Immature natural killer cell (primary cell): ENCODE measurements around the gene BRF1. TPM values are rescaled to one million over a fixed set of nuclear protein-coding genes. Genes with fewer than 3 reads are reported as not detected.

Experiments
- DNase-seq, 3 donors: peaks; one replicate each; pipeline ENCODE4 v3.0.0; 2022; ENCODE audit warnings: mixed read lengths in 1 of 3
- H3K27ac Mint-ChIP-seq, 6 donors: one replicate each; pipeline ENCODE4 v1.8.0; 2020; ENCODE audit warnings: mixed read lengths in 6 of 6, mild to moderate bottlenecking in 5 of 6, inconsistent platforms in 4 of 6, moderate library complexity in 3 of 6
- H3K27me3 Mint-ChIP-seq, 3 donors: one replicate each; pipeline ENCODE4 v1.8.0; 2020 to 2021; ENCODE audit warnings: low read depth in 3 of 3, mild to moderate bottlenecking in 3 of 3, mixed read lengths in 3 of 3, moderate library complexity in 3 of 3, inconsistent platforms in 1 of 3
- H3K36me3 Mint-ChIP-seq, 3 donors: one replicate each; pipeline ENCODE4 v1.8.0; 2020; ENCODE audit warnings: mixed read lengths in 3 of 3, inconsistent platforms in 2 of 3, mild to moderate bottlenecking in 2 of 3
- H3K4me1 Mint-ChIP-seq, 2 donors: one replicate each; pipeline ENCODE4 v1.8.0; 2020; ENCODE audit warnings: inconsistent platforms in 2 of 2, mild to moderate bottlenecking in 2 of 2, mixed read lengths in 2 of 2, moderate library complexity in 1 of 2
- H3K4me3 Mint-ChIP-seq, 5 donors: one replicate each; pipeline ENCODE4 v1.8.0; 2020; ENCODE audit warnings: mild to moderate bottlenecking in 5 of 5, mixed read lengths in 5 of 5, inconsistent platforms in 3 of 5, moderate library complexity in 3 of 5
- H3K9me3 Mint-ChIP-seq, 6 donors: one replicate each; pipeline ENCODE4 v1.8.0; 2020; ENCODE audit warnings: mild to moderate bottlenecking in 6 of 6, mixed read lengths in 6 of 6, inconsistent platforms in 4 of 6, moderate library complexity in 3 of 6
- polyA plus RNA-seq, 3 donors: library from polyadenylated mRNA; unstranded; fragments of 300-500 nt; fragmentation: Illumina TruSeq; gene quantifications; one replicate each; pipeline ENCODE4 v1.2.3, GENCODE V29; 2021

The BRF1 gene
- polyA plus RNA-seq, 3 donors from 2014 or later: 2.9 to 11.0 (median 8.0) TPM

DNA sequence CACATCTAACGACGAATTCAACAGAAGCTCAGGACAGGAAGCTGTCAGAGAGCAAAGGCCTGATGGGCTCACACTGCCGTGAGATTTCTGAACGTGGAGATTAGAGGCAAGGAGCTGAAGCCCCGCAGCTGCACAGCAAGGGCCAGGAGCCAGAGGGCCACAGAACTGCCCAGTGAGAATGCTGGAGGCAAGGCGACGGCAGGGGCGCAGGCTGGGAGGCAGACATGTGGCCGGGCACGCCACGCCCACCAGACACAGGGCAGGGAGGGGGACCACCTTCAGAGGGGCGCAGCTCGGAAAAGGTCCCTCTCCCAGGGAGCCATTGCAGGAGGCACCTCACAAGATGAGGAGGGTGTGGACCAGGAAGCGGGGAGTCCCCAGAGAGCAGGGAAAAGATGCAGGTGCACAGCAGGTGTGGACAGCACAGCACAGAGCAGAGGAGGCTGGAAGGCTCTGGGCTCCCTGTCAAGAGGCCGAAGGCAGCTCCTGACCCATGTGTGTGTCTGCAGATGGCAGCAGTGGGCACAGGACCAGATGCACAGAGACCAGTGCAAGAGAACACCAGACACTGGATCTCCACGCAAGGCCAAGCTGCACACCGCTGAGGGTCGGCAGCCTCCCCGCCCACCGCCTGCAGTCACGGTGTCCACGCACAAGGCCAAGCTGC lies 29.4 kb downstream of the BRF1 start:
- DNase-seq: no peak
- H3K4me3 Mint-ChIP-seq: no peak overlapping the region
- H3K9me3 Mint-ChIP-seq: no peaks in the 10 kb centered on the region
- H3K27me3 Mint-ChIP-seq: peaks cover 0 to 12% (median 2%) of the 10 kb centered on the region in 3 donors
- peaks cover 0 to 4% (median 0%) of the 10 kb centered on the region in 3 donors for H3K36me3 Mint-ChIP-seq
- H3K4me1 Mint-ChIP-seq: peaks cover 12 to 21% of the 10 kb centered on the region in 2 donors
- H3K27ac Mint-ChIP-seq: peak overlapping the region in 5 of 6 donors; percentile 14 to 71 (median 22)

DNA sequence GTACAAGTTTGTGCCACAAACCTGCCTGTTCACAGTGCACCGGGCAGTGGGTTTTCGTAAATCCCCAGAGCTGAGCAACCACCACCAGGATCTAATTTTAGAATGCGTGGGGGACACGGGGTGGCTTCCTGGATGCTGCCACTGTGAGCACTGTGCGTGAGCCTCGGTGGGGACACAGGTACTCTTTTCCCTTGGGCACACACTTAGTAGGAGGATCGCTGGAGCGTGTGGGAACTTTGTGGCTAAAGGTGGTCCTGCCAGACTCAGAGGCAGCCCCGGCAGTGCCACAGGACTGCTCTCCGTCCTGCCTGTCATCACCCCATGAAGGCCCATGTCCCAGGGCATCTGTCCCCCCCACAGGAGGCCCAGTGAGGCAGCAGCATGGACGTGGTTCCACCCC lies 31.4 kb downstream of the BRF1 start:
- Mint-ChIP-seq H3K4me3 (no peak overlapping the region), H3K36me3 (peaks cover 0 to 4% (median 0%) of the 10 kb centered on the region in 3 donors), H3K27me3 (peaks cover 0 to 9% (median 2%) of the 10 kb centered on the region in 3 donors), H3K27ac (no peak overlapping the region), H3K9me3 (no peaks in the 10 kb centered on the region), H3K4me1 (peaks cover 12 to 15% of the 10 kb centered on the region in 2 donors)
- no peak for DNase-seq

DNA sequence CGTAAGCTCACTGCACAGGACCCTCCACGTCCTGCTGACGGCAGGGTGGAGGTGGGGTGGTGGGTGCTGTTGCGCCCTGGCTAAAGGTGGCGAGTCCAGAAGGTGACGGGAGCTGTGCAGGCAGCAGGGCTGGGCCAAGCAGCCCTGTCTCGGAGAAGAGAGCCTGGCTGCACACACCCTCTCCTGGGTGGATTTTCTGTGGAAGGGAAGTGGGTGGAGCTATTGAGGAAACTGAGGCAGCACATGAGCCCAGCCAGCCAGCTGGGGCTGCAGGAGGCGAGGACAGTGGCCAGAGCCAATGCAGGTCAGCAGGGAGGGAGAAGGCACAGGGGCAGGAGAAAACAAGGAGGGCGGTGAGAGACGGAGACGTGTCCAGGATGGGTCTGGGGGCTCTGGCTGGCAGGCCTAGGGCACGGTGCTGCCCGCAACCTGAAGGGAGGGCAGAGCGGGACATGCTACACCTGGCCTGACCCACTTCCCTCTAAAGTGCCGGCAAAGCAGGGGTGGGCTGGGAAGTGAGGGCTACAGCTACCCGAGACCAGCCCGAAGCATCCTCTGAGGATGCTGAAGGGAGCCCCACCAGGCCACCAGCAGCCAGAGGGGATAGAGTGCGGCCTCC lies 32.0 kb downstream of the BRF1 start:
- DNase-seq: no peak
- Mint-ChIP-seq H3K27ac (no peak overlapping the region), H3K36me3 (peaks cover 0 to 4% (median 0%) of the 10 kb centered on the region in 3 donors), H3K9me3 (no peaks in the 10 kb centered on the region), H3K4me3 (no peak overlapping the region), H3K4me1 (peaks cover 8 to 15% of the 10 kb centered on the region in 2 donors), H3K27me3 (peaks cover 0 to 4% (median 2%) of the 10 kb centered on the region in 3 donors)

DNA sequence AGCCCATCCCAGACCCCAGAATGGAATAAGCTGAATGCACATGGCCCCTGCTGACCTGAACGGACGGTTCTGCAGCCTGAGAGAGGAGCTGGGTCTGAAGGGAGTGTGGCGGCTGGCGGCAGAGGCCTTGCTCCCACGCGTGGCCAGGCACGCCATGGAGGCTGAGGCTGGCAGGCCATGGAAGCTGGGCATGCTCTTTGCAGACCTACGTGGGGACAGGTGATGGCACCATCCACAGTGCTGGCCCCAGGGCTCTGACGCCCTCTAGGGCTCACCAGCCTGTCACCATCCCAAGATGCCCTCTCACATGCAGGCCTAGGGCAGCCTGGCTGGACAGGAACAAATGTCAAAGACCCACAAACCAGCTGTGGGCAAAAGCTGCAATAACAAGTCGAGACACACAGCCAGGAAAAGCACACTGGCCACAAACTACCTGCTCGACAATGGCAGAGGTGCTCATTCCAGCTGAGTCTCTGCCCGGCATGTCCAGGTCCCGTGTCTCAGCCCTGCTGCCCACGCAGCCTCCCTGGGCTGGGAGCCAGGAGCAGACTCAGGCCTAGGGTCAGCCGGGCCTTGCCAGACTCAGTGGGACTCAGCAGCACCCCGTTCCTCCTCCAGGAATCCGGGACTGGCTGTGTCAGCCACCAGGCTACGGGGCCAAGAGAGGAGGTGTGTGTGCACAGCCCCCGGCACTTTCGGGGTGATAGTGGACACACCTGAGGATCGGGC lies 32.8 kb downstream of the BRF1 start:
- Mint-ChIP-seq H3K4me3 (no peak overlapping the region), H3K36me3 (peaks cover 0 to 4% (median 0%) of the 10 kb centered on the region in 3 donors), H3K9me3 (no peaks in the 10 kb centered on the region), H3K27ac (no peak overlapping the region), H3K4me1 (peaks cover 7 to 15% of the 10 kb centered on the region in 2 donors), H3K27me3 (peaks cover 0 to 4% (median 2%) of the 10 kb centered on the region in 3 donors)
- DNase-seq: no peak

DNA sequence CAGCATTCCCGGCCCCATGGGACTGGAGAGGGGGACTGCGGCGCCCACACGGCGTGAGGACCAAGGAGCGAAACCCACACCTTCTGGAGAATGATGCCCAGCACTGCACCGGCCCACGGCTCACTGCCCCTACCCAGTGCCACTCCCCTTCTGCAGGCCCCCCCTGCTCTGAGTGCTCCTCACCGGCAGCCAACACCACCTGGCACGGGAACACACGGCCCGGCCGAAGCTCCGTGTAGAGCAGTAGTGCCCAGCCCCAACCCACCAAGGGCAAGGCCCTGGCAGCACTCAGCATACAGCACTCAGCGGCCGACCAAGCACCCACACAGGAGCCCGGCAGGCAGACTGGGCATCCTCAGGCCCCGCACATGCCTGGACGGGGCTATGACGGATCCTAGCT lies 39.0 kb downstream of the BRF1 start:
- no peaks in the 10 kb centered on the region for H3K36me3 Mint-ChIP-seq
- no peak overlapping the region for H3K27ac Mint-ChIP-seq

DNA sequence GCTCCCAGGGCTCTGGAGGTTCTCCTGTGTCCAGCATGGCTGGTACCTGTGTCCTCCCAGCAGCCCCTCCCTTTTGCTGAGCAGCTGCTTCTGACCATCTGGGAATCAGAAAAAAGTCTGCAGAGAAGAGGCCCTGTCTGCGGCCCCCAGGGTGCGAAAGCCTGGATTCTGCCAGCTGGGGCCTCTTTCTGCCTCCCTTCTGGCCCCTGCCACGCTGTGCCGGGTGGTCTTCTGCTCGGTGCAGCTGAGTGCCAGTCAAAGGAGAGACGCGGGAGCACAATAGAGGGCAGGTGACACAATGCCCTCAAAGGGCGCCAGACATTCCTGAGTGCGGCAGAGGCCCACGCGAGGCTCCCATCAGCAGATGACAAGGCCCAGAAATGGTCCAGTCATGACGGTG lies 39.8 kb downstream of the BRF1 start:
- H3K4me1 Mint-ChIP-seq: no peaks in the 10 kb centered on the region
- H3K27me3 Mint-ChIP-seq: no peaks in the 10 kb centered on the region
- H3K4me3 Mint-ChIP-seq: no peak overlapping the region
- H3K9me3 Mint-ChIP-seq: no peaks in the 10 kb centered on the region
- no peak for DNase-seq
- H3K36me3 Mint-ChIP-seq: no peaks in the 10 kb centered on the region
- H3K27ac Mint-ChIP-seq: no peak overlapping the region

More for the DNA sequence above, 39.0 kb downstream of the BRF1 start:
- DNase-seq: no peak
- Mint-ChIP-seq H3K9me3 (no peaks in the 10 kb centered on the region), H3K4me1 (peaks cover 3 to 7% of the 10 kb centered on the region in 2 donors), H3K4me3 (no peak overlapping the region), H3K27me3 (peaks cover 0 to under 1% (median 0%) of the 10 kb centered on the region in 3 donors)

DNA sequence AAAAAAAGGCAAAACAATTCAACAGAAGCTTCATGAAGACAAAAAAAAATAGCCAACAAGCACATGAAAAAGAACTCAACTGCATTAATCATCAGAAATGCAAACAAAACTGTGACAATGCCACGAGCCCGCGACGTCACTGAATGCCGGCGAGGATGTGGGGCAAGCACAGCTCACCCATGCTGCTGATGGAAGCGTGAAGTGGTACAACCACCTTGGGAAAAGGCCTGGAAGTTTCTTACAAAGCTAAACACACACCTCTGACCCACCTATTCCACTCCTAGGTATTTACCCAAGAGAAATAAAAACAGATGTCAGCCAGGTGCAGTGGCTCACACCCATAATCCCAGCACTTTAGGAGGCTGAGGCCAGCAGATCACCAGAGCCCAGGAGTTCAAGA lies 42.0 kb downstream of the BRF1 start:
- Mint-ChIP-seq H3K4me3 (no peak overlapping the region), H3K9me3 (no peaks in the 10 kb centered on the region), H3K36me3 (no peaks in the 10 kb centered on the region), H3K27ac (no peak overlapping the region), H3K27me3 (no peaks in the 10 kb centered on the region), H3K4me1 (no peaks in the 10 kb centered on the region)
- DNase-seq: no peak

DNA sequence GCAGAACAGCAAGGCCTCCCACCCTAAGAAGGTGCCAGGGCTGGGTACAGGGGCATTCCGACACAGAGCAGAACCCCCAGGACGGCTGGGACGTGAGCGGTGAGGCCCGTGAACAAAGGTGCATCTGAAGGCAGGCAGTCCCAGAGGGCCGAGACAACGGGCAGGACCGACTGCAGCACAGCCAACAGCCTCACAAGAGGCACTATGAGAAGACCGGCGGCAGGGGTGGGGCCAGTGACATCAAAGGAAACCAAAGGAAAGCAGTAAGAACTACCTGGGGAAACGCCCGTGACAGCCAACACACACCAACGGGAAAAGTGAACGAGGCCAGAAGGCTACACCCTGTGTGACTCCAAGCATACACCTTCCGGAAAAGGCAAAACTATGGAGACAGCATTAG lies 43.3 kb downstream of the BRF1 start:
- no peak for DNase-seq
- Mint-ChIP-seq H3K36me3 (peaks cover 0 to 2% (median 0%) of the 10 kb centered on the region in 3 donors), H3K9me3 (no peaks in the 10 kb centered on the region), H3K4me1 (no peaks in the 10 kb centered on the region), H3K4me3 (no peak overlapping the region), H3K27ac (no peak overlapping the region), H3K27me3 (peaks cover 0 to 2% (median 0%) of the 10 kb centered on the region in 3 donors)

DNA sequence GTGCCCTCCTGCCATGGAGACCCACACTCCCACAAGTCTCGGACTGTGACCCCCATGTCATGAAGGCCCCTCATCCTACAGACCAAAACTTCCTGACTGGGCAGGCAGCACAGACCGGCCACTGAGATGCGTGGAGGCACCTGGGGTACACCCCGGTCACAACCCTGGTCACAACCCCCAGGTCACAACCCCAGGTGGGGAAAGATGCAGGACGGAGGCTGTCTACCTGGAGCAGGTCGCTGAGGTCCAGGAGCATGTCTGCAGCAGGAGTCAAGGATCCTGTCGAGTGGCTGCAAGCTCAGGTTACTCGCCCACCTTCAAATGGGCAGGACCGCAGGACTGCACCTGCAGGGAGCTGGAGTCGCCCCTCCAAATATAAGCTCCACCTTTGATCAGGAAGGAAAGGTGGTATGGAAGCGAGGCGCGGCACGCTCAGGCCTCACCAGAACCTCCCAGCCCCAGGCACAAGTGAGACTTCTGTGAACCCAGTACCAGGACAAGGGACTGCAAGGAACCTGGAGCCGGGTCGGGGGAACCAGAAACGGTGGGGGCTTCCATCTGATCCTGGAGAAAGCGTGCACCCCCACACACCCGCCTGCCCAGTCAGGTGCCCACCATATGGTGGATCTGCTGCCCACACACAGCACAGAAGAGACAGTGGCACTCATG lies 44.4 kb downstream of the BRF1 start:
- H3K27ac Mint-ChIP-seq: no peak overlapping the region
- no peaks in the 10 kb centered on the region for H3K9me3 Mint-ChIP-seq
- peaks cover 0 to 2% (median 0%) of the 10 kb centered on the region in 3 donors for H3K36me3 Mint-ChIP-seq
- no peak for DNase-seq
- no peak overlapping the region for H3K4me3 Mint-ChIP-seq
- H3K27me3 Mint-ChIP-seq: peaks cover 0 to 2% (median 0%) of the 10 kb centered on the region in 3 donors
- H3K4me1 Mint-ChIP-seq: no peaks in the 10 kb centered on the region

DNA sequence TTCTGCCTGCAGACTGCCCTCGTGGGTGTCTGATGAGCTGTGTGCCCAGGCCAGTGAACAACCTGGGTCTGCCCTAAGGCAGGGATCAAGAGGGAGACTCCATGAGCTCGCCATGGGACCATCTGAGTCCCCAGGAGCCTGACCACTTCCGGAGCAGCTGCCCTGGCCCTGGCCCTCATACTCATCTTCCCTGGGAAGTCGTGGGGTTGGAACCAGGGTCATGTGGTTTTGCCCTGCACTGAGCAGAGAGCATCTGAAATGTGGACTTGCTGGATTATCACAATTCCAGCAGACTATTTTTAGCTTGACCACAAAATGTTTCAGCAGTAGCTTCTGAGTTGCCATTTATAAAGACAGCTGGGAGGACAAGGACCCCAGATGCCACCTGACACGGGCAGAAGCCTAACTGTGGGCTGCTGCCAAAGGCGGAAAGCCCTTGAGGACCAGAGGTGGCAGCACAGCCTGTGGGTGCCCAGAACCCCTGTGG lies 45.7 kb downstream of the BRF1 start:
- peaks cover under 1 to 4% of the 10 kb centered on the region in 2 donors for H3K4me1 Mint-ChIP-seq
- H3K36me3 Mint-ChIP-seq: peaks cover 0 to 6% (median 0%) of the 10 kb centered on the region in 3 donors
- no peak overlapping the region for H3K27ac Mint-ChIP-seq

DNA sequence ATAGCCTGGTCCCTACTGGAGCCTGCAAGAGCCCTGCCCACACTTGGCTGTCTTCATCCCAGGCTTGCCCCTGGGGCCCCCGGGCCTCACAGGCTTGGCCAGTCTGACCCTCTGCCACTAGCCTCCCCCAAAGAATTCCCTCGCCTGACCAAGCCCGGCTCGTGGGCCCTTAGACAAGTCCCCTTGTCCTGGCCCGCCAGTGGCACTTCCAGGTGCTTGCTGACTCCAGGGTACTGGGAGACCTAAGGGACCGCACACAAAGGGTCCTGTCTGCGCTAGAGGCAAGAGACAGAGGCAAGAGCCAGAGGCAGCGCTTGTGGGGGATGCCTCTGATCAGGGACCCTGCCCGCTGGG lies 47.5 kb downstream of the BRF1 start:
- peak overlapping the region in 2 of 6 donors; percentile 39 to 67 for H3K27ac Mint-ChIP-seq
- no peaks in the 10 kb centered on the region for H3K9me3 Mint-ChIP-seq
- no peak for DNase-seq
- H3K27me3 Mint-ChIP-seq: peaks cover 0 to 2% (median 0%) of the 10 kb centered on the region in 3 donors
- H3K36me3 Mint-ChIP-seq: peaks cover 0 to 6% (median 0%) of the 10 kb centered on the region in 3 donors
- H3K4me1 Mint-ChIP-seq: peaks cover 4 to 5% of the 10 kb centered on the region in 2 donors
- no peak overlapping the region for H3K4me3 Mint-ChIP-seq

More for the DNA sequence above, 45.7 kb downstream of the BRF1 start:
- DNase-seq: no peak
- Mint-ChIP-seq H3K9me3 (no peaks in the 10 kb centered on the region), H3K27me3 (peaks cover 0 to 2% (median 0%) of the 10 kb centered on the region in 3 donors), H3K4me3 (no peak overlapping the region)

DNA sequence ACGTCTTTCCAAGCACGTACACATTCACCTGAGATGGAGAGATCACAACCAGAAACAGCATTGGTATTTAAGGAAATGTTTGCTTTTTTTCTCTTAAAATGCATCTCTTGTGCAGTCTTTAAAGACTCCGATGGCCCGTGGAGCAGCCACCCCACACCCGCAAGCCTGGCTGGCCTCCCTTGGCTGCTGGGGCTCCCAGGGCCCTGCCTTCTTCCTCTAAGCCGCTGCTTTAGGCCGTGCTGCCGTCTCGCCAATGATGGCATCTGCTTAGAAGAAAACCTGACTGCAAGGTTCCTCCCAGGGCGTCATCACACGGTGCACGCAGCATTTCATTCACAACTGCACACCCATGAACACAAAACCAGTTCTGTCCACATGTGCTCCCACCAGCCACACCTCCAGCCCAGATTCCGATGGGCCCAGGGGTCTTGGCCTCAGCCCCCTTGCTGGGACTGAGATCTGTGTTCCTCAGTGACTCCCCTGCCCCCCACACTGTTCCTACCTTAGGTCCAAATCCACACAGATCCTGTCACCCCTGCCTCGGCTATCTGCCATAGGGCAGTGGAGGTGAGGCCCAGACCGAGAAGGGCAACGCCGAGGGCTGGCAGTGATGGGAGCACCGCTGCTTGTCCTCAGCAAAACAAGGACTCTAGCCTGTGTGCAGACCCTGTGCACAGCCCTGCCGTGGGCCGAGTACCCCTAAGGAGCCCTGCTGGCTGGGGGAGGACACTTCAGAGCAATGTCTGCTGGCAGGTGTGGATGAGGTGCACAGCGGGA lies 48.1 kb downstream of the BRF1 start:
- Mint-ChIP-seq H3K4me3 (no peak overlapping the region), H3K27me3 (peaks cover 0 to 2% (median 0%) of the 10 kb centered on the region in 3 donors), H3K9me3 (no peaks in the 10 kb centered on the region), H3K4me1 (peaks cover 4 to 7% of the 10 kb centered on the region in 2 donors), H3K27ac (peak overlapping the region in 2 of 6 donors; percentile 49 to 62), H3K36me3 (peaks cover 0 to 6% (median 0%) of the 10 kb centered on the region in 3 donors)
- DNase-seq: no peak

DNA sequence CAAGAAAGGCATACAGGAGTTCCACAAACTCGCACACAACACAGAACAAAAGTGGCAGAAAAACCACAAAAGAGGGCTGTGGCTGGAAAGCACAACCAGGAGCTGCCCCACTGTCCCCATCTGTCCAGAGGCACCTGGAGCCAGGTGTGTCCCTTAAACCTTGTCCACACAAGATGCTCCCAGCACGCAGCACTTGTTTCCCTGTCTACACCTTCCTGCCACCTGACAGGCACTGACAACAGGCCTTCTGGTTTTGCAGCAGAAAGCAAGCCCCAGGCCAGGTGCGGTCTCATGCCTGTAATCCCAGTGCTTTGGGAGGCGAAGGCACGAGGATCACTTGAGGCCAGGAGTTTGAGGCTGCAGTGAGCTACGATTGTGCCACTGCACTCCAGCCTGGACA lies 48.9 kb downstream of the BRF1 start:
- peaks cover 12 to 14% of the 10 kb centered on the region in 2 donors for H3K4me1 Mint-ChIP-seq
- peaks cover 2 to 4% (median 4%) of the 10 kb centered on the region in 3 donors for H3K27me3 Mint-ChIP-seq
- no peaks in the 10 kb centered on the region for H3K9me3 Mint-ChIP-seq
- peaks cover 0 to 6% (median 0%) of the 10 kb centered on the region in 3 donors for H3K36me3 Mint-ChIP-seq
- DNase-seq: no peak
- H3K4me3 Mint-ChIP-seq: no peak overlapping the region
- peak overlapping the region in 2 of 6 donors; percentile 49 to 53 for H3K27ac Mint-ChIP-seq
